ENCODE results near the gene MEGF8. TPM values are rescaled to one million over a fixed set of nuclear protein-coding genes. Genes with fewer than 3 reads are reported as not detected.

MEGF8 gene
- total and polyA plus RNA-seq, 2 of the 13 experiments (the other 11 are each of a cell fraction or from before 2014, with no cell fraction given), result 4.0 to 8.8 TPM

DNA sequence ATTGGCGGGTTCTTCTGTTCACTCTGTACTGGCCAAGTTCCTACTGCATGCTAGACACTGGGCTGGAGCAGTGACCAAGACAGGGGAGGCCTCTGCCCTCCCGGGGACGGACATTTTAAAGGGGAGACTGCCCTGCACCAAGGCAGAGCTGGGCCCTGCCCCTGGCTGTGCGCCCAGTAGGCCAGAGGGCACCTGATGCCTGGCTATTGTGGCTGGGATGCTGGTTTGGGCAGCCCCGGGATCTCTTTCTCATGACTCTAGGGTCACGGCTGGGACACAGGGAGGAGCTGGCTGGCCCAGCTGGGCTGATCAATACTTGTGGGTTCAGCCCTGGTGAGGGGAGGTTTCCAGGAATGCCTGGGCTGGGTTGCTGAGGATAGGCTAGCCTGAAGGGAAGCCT lies 84.0 kb downstream of the MEGF8 start:
- Histone ChIP-seq H3K4me2 (ENCODE audit: low read depth, low read length) (no peak overlapping the region), H2AFZ (ENCODE audit: low read length) (no peak overlapping the region), H3K27ac (ENCODE audit: extremely low read length, insufficient read depth, low read length) (no peak overlapping the region), H4K20me1 (ENCODE audit: insufficient read depth, low read length) (no peaks in the 10 kb centered on the region), H3K79me2 (ENCODE audit: insufficient read depth, low read length) (no peaks in the 10 kb centered on the region), H3K4me1 (ENCODE audit: insufficient read depth, low read length) (peaks cover 12% of the 10 kb centered on the region), H3K4me3 (replicated peaks in 1 of 3; ENCODE audit: insufficient read depth in 1 of 3, low read depth in 2 of 3, low read length in 3 of 3) (no peak overlapping the region), H3K27me3 (ENCODE audit: control insufficient read depth in 1 of 2, insufficient read depth in 2 of 2, low read length in 2 of 2) (peaks cover 10 to 56% of the 10 kb centered on the region in 2 experiments), H3K36me3 (replicated peaks in 1 of 2; ENCODE audit: control insufficient read depth in 1 of 2, insufficient read depth in 2 of 2, low read length in 2 of 2) (no peaks in the 10 kb centered on the region), H3K9ac (ENCODE audit: insufficient read depth, low read depth, low read length) (no peak overlapping the region), H3K9me3 (ENCODE audit: low read length) (no peaks in the 10 kb centered on the region)
- in situ Hi-C loops (cut with HindIII; ENCODE audit: extremely low pct_ligation_motif_present, low pct_unique_long_range_greater_than_20kb) (no loop called here), intact Hi-C loops (cut with micrococcal nuclease; ENCODE audit: unreplicated experiment) (no loop called here)
- TF ChIP-seq BCL6 (CRISPR knock-in tag; IDR thresholded peaks at IDR 0.05), result peak; percentile 86
- TF ChIP-seq RARA (CRISPR knock-in tag; IDR thresholded peaks at IDR 0.05), result peak; percentile 60
- TF ChIP-seq ZFP41 (CRISPR knock-in tag; IDR thresholded peaks at IDR 0.05; ENCODE audit: borderline replicate concordance), result no peak
- ChIA-PET POLR2A (no interaction called here), CTCF (ENCODE audit: low intra/inter-chr PET ratio, low total read pairs) (no interaction called here)
- no TSS peak for BruUV-seq (replicated peaks)
- WGBS (ENCODE audit: low lambda C conversion rate), result 36% methylated on average over 1 of the region's 6 CpGs
- FAIRE-seq, result no peak
- no peak for DNase-seq (ENCODE audit: low spot score)
- no peak; the same call in 1 of the 3 replicates for ATAC-seq

- no peak overlapping the region for H3K27ac ChIP-seq (ENCODE audit: extremely low read length, insufficient read depth, low read length)
- intact Hi-C loops (cut with micrococcal nuclease; ENCODE audit: unreplicated experiment) (no loop called here), in situ Hi-C loops (cut with HindIII; ENCODE audit: extremely low pct_ligation_motif_present, low pct_unique_long_range_greater_than_20kb) (no loop called here)
- no peak overlapping the region for H2AFZ ChIP-seq (ENCODE audit: low read length)
- H3K4me2 ChIP-seq (ENCODE audit: low read depth, low read length), result no peak overlapping the region
- H3K36me3 ChIP-seq (replicated peaks in 1 of 2; ENCODE audit: control insufficient read depth in 1 of 2, insufficient read depth in 2 of 2, low read length in 2 of 2), result no peaks in the 10 kb centered on the region
- H4K20me1 ChIP-seq (ENCODE audit: insufficient read depth, low read length), result no peaks in the 10 kb centered on the region
- H3K9ac ChIP-seq (ENCODE audit: insufficient read depth, low read depth, low read length), result no peak overlapping the region
- BruUV-seq (replicated peaks), result no TSS peak
- ChIA-PET POLR2A (no interaction called here), CTCF (ENCODE audit: low intra/inter-chr PET ratio, low total read pairs) (no interaction called here)
- H3K27me3 ChIP-seq (ENCODE audit: control insufficient read depth in 1 of 2, insufficient read depth in 2 of 2, low read length in 2 of 2), result peaks cover 10 to 58% of the 10 kb centered on the region in 2 experiments
- no peaks in the 10 kb centered on the region for H3K79me2 ChIP-seq (ENCODE audit: insufficient read depth, low read length)
- peaks cover 12% of the 10 kb centered on the region for H3K4me1 ChIP-seq (ENCODE audit: insufficient read depth, low read length)
- ATAC-seq (no peak), DNase-seq (ENCODE audit: low spot score) (no peak), FAIRE-seq (no peak)
- H3K4me3 ChIP-seq (replicated peaks in 1 of 3; ENCODE audit: insufficient read depth in 1 of 3, low read depth in 2 of 3, low read length in 3 of 3), result no peak overlapping the region
- WGBS (ENCODE audit: low lambda C conversion rate), result 71% methylated on average over 10 of the region's 30 CpGs
- no peaks in the 10 kb centered on the region for H3K9me3 ChIP-seq (ENCODE audit: low read length)
- no peak for TF ChIP-seq HNRNPH1 (optimal IDR thresholded peaks at IDR 0.05; ENCODE audit: low read depth, low read length)
- no peak for TF ChIP-seq HHEX (CRISPR knock-in tag; IDR thresholded peaks at IDR 0.05)
- TF ChIP-seq ELF1 (CRISPR knock-in tag; IDR thresholded peaks at IDR 0.05), result no peak
- no peak for TF ChIP-seq SSRP1 (CRISPR knock-in tag; IDR thresholded peaks at IDR 0.05)
- no peak for TF ChIP-seq ZSCAN25 (CRISPR knock-in tag; IDR thresholded peaks at IDR 0.05)
- TF ChIP-seq ZNF644 (CRISPR knock-in tag; IDR thresholded peaks at IDR 0.05; ENCODE audit: low read depth), result no peak
- TF ChIP-seq E2F2 (CRISPR knock-in tag; IDR thresholded peaks at IDR 0.05; ENCODE audit: borderline replicate concordance), result no peak
- no peak for TF ChIP-seq HNF4G (IDR thresholded peaks at IDR 0.05; ENCODE audit: borderline replicate concordance, low read depth, low read length)
- TF ChIP-seq HNF4G (CRISPR knock-in tag; IDR thresholded peaks at IDR 0.05; ENCODE audit: borderline replicate concordance, low read depth), result no peak
- TF ChIP-seq ZNF501 (CRISPR knock-in tag; IDR thresholded peaks at IDR 0.05), result no peak
- no peak for TF ChIP-seq MXI1 (IDR thresholded peaks at IDR 0.05; ENCODE audit: borderline replicate concordance, low read depth, low read length)
- TF ChIP-seq GLMP (CRISPR knock-in tag; IDR thresholded peaks at IDR 0.05; ENCODE audit: borderline replicate concordance), result no peak
- TF ChIP-seq NFIC (IDR thresholded peaks at IDR 0.05; ENCODE audit: low read length), result no peak
- TF ChIP-seq ZNF570 (CRISPR knock-in tag; IDR thresholded peaks at IDR 0.05; ENCODE audit: borderline replicate concordance), result no peak
- TF ChIP-seq ZNF772 (CRISPR knock-in tag; IDR thresholded peaks at IDR 0.05), result no peak
- TF ChIP-seq MATR3 (CRISPR knock-in tag; IDR thresholded peaks at IDR 0.05), result no peak
- no peak for TF ChIP-seq RFX3 (CRISPR knock-in tag; IDR thresholded peaks at IDR 0.05)
- TF ChIP-seq ZNF614 (CRISPR knock-in tag; IDR thresholded peaks at IDR 0.05; ENCODE audit: borderline replicate concordance), result no peak
These were observed 84.9 kb downstream of the MEGF8 start for GRCh38 chr19:42410371-42410770.
